T follicular helper cell (primary cell): ENCODE results near the gene CBX3.
"Not testable (repeated sequence)": the region's sequence is repeated elsewhere in the genome, so short reads cannot be mapped to it uniquely, and the experiment has no call there.

Source experiments
- DNase-seq: peaks from one replicate; pipeline ENCODE4 v3.0.0-alpha.2; 2020; ENCODE audit warnings: low read depth

Gene CBX3

DNA sequence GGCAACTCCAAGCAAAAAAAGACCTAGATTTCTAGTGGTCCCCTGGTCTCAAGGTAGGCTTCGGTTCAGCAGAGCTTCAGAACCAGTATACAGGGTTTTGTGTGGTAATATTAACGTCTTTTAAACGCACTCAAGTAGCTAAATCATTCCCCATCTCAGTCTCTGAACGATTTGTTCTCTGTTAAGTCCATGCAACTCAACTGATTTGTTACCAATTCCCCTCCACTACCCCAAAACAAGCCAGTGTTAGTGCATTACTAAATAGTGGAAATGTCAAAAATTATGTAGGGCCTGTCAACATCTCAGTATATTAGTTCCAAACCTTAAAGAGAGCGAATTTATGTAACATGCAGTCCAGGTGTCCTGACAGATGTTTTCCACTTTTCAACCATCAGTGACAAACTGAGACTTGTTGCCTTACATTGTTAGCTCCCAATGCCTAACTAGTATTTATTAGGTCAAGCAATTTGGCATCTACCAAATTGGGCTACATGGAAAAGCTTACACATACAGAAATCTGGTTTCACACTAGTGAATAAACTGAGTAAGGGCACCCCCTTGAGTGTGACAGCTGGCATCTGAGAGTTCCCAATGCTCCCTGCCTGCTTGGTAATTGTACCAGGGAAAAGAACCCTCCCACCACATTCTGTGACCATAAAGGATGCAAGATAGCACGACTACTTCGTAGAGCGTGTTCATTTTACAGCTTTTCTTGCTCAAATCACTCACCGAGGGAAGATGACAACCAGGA, 13.2 kb upstream of the CBX3 start:
- no peak for DNase-seq

GRCh38 chr7:26188957-26189541, 12.5 kb upstream of the CBX3 start:
- no peak for DNase-seq

DNA sequence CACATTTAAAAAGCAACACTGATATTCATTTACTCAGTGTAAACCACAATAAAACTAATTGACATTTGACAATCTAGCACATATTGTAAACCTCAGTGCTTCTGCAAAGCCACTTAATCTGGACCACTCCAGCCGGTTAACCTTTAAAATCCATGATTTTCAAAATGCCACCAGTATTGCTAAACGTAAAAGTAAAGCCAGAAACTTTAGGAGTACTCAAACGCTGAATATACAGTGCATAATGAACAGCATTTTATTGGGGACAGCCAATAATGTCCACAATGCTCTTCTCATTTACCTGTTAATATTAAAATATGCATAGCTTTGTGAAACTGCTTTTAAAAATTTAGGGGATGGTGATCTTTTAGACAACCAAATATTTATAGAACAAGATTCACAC, 11.8 kb upstream of the CBX3 start:
- no peak for DNase-seq

DNA sequence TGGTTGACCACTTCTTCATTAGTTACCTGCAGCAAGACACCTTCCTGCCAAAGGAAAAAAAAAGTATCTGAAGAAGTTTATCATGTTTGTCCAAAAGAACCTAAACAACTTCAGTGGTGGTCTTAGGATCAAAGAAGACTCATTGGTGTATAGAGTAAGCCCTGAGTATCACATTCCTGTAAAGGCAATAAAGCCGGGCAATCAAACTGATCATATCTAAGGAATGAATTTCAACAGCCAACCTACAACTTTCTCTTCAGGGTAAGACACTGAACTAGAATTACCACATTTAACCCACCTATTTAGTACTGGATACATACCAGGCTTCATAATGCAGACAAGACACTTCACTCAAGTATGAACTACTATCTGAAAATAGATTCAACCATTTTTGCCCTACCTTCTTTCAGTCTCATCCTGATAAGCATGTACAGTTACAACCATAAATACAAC, 11.1 kb upstream of the CBX3 start:
- DNase-seq, result no peak

GRCh38 chr7:26191233-26191973, 10.1 kb upstream of the CBX3 start:
- no peak for DNase-seq

DNA sequence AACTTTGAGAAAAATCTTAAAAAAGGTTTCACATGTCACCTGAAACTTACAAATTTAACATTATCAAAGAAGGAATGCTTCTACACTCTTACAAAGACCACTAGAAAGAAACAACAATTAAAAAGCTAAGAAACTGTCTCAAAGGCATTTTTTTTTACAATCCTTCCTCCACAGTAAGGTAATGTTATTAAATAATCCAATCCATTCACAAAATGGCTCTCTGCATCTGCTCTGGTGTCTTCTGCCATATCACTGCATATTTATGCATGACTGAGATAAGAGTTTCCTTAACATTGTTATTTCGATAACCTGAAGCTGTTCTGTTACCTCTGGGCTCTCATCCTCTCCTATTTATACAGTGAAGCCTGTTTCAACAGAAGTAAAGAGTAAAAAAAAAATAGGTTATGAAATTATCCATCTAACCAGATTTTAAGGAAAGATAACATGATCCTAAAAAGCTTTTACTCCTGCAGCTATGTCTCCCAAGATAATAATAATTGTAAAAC, 9.5 kb upstream of the CBX3 start:
- no peak for DNase-seq

GRCh38 chr7:26192485-26193087, 9.0 kb upstream of the CBX3 start:
- DNase-seq, result no peak

- DNase-seq, result no peak
Measured at GRCh38 chr7:26193432-26194207, 7.9 kb upstream of the CBX3 start.

- not testable (repeated sequence) for DNase-seq
Measured at GRCh38 chr7:26194764-26195163, 6.8 kb upstream of the CBX3 start.

GRCh38 chr7:26195182-26195581, 6.4 kb upstream of the CBX3 start:
- no peak for DNase-seq

GRCh38 chr7:26195867-26196657, 5.5 kb upstream of the CBX3 start:
- DNase-seq, result no peak

GRCh38 chr7:26197153-26198115, 4.1 kb upstream of the CBX3 start:
- DNase-seq, result no peak

DNA sequence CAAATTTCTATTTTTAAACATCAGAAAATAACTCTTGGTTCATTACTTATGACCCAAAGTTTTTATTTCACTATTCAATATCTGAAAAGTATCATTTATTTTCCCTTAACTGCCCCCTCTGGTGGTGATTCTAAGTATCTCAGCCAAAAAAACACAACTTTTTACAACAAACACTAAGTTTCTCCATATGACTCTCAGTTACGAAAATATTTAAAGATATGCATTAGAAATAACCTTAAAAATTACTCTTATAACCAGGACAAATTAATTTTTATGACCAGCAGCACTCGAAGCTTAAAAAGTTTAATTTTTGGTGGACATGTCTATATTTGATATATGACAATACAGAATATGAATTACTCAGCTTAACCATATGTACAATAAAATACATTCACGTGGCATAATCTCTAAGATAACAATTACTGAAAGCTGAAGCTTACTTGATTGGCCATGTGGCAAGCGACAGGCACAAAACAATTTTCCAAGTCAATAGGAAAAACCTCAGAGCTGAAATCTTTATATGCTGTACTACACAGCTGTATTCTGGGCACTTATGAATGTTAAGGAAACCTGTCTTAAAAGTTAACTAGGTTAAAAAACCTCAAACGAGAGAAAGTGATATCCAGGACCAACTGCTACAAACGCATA, 3.3 kb upstream of the CBX3 start:
- DNase-seq, result no peak

DNA sequence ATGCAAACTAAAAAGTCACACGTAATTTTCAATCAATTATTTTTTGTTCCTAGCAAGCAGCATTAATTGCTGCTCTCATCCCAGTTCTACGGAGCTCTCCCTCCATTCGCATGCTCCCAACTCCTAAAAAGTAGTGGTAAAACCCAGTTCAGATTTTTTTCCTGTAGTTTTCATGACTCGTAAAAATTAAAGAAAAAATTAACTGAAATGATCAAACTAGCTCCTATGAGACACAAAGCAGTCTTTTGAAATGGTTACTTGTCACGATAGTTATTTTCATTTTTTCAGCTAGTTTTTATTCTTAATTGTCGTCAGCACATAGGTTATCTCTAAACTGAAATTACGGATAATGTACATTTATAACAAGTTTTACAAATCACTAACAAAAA, 2.8 kb upstream of the CBX3 start:
- no peak for DNase-seq

DNA sequence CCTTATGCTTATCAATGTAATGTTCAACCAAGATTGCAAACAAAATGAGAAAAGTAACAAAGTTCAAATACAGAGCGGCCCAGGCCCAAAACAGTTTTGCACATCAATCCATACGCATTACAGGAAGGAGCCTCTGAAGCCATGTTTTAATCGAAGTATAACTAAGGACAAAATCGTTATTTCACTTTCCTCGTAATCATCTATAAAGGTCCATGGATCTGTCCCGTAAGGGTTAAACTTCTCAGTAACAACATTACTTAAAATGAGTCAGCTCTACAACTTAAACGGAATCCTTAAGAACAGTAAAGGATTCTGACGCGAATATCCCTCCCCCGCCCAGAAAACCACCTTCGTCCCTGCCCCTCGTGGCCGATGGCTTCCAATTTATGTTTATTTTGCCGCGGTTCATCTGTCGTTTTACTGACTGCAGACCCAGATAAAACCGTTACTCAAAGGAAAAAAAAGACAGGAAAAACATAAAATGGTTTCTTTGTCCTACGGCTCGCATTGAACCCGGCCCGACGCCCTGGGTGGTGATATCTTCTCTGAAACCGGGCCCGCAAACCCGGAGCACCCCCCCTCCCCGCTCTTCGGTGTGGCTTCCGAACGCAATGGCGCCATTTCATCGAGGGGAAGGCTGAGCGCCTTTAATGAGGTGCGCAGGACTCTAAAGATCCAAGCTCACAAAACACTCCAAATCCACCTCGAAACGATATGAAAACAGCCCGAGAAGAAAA, 2.1 kb upstream of the CBX3 start:
- DNase-seq, result peak; percentile 52

GRCh38 chr7:26200038-26200443, 1.5 kb upstream of the CBX3 start:
- peak; percentile 71 for DNase-seq

- peak; percentile 95 for DNase-seq
Measured at GRCh38 chr7:26200444-26201246, 900 bp upstream of the CBX3 start, which contains the start of gene HNRNPA2B1. Gene HNRNPA2B1 (minus strand): TSS chr7:26200746. CDS start chr7:26200577, 169 bp downstream.
